Measurements from ENCODE around the gene GARIN5B.
"Not testable (repeated sequence)": the region's sequence is repeated elsewhere in the genome, so short reads cannot be mapped to it uniquely, and the experiment has no call there.

GARIN5B gene

DNA sequence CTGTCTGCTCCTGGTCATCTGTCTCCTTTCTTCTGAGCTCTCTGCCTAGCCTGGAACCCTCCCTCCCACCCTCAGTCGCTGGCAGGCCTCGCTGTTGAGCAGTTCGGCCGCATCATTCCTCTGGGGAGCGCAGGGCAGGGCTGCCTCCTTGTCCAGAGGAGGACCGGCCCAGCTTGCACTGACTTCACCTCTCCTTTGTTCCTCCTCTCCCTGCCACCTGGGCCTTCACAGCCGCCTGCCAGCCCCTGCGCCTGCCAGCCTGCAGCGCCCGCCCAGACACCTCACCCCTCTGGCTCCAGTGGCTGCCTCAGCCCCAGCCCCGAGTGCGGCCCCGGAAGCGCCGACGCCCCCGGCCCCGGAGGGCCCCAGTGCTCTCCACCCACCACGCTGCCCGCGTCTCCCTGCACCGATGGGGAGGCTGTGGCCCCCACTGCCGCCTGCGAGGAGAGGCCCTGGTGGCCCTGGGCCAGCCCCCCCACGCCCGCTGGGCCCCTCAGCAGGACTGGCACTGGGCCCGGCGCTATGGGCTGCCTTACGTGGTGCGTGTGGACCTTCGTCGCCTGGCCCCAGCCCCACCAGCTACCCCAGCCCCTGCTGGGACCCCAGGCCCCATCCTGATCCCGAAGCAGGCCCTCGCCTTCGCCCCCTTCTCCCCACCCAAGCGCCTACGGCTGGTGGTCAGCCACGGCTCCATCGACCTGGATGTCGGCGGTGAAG lies 16.2 kb downstream of the GARIN5B start:
- no peak for DNase-seq

DNA sequence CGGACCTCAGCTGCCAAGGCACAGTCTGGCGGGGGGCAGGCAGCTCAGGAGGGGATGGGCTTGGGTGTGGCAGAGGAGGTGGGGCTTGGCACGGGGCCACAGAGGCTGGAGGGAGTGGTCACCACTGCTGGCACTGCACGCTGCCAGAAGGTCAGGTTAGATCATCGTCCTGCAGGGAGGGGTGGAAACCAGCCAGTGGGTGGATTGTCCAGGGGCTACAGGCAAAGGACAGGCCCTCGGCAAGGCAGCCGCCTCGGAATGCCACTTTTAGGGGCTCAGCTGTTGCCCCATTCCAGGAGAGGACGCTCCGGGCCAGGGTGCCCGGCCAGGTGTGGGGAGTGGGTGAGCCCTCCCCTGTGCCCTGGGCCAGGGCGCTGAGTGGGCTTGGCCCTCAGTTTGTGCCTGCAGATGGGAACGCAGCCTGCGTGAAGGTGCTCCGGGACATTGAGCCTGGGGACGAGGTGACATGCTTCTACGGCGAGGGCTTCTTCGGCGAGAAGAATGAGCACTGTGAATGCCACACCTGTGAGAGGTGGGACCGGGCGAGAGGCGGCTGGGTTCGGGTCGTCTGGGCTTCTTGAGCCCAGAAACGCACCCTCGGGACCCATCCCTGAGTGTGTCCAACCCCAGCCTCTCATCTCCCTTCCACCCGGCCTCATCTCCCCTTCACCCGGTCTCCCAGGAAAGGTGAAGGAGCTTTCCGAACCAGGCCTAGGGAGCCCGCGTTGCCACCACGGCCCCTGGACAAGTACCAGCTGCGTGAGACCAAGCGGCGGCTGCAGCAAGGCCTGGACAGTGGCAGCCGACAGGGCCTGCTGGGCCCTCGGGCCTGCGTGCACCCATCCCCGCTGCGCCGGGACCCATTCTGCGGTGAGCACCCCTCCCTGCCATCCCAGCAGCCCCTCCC lies 17.0 kb downstream of the GARIN5B start:
- DNase-seq: no peak

DNA sequence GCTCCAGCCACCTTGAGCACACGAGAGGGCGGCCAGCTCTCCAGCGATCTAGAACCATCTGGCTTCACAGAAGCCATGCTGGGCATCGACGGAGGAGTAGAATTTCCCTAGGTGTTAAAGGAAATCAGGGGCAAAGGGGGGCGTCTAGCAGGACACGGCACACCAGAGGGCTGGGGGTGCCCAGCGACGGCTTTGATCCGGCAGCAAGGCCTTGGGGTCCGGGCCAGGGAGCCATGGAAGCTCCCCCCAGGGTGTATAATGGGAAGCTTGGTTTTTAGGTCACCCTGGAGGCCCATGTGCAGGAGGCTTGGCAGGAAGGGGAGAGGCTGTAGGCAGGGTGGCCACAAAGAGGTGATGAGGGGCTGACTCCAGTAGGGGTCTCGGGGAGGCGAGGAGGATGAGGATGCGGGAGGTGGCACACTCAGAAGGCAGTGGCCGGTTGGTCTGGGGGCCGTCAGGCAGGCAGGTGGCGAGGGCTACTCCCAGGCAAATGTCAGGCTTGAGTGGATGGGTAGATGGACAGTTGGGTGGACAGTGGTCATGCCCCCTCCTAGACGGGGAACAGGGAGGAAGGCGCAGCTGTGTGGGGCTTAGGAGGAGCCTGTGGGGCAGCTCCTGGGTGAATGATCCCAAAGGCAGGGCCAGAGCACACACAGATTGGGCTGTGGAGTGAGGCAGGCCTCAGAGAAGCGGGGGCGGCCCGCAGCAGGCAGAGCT lies 17.8 kb downstream of the GARIN5B start:
- no peak for DNase-seq

DNA sequence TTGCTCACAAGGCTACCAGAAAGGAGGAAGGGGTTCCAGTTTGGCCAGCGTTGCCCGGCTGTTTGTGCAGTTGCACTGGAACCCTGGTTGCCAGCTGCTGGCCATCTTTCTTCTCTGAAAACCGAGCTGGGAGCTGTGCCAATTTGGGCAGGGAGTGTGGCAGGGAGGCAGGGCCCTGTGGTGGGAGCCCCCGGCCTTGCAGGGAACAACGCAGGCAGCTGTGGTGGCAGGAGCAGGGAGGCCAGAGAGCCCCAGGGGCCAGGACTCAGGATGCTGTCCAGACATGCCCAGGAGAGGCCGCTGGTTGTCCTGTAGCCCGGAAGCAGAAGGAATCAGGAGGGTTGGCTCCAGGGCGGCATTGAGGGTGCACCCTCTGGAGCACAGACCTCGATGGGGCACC lies 18.6 kb downstream of the GARIN5B start:
- no peak for DNase-seq

DNA sequence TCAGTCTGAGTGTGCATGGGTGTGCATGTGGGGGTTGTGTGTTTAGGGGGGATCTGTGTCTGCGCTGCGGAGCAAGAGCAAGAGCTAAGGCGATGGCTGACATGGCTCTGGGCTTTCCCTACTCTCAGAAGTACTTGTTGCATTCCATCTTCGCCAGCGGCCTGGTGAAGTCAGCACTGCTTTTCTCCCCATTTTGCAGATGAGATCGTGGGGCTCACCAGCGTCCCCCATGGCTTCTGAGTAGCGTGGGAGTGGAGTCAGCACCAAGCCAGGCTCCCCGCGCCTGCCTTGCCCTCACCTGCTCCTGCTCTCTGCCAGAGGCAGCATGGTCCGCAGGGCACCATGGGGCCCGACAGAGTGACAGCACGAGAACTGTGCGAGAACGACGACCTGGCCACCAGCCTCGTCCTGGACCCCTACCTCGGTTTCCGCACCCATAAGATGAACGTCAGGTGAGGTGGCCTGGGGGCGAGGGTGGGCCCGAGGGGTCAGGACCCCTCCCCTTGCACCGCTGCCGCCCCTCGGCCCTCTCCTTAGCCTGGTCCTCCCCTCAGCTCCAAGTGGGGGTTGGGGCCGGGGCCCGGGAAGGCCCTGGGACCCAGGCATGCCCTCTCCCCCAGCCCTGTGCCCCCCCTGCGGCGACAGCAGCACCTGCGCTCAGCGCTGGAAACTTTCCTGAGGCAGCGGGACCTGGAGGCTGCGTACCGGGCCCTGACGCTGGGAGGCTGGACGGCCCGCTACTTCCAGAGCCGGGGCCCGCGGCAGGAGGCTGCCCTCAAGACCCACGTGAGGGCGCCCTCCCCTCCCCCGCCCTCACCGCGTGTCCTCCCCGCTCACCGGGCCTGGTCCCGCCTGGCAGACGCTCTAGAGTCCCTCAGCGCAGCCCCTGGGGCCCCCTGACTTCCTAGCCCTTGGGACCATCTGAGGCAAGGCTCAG lies 21.2 kb downstream of the GARIN5B start:
- DNase-seq: no peak

DNA sequence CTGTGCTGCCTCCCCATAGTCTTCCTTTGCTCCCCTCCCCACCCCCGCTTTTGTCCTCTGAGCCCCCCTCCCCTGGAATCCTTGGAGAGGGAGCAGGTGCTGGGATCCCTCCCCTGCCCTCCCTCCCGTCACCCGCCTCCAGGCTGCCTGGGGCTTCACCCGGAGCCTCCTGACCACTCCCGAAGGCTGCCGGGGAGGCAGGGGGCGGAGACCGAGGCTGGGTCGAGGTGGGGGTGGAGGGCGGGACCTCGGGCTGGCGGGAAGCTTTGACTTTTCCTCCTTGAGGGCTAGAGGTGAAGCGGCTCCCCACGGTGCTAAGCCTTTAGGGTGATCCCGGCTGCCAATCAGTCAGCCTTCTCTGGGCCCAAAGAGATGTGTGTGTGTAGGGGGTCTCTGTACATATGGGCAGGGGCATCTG lies 21.9 kb downstream of the GARIN5B start:
- no peak for DNase-seq

DNA sequence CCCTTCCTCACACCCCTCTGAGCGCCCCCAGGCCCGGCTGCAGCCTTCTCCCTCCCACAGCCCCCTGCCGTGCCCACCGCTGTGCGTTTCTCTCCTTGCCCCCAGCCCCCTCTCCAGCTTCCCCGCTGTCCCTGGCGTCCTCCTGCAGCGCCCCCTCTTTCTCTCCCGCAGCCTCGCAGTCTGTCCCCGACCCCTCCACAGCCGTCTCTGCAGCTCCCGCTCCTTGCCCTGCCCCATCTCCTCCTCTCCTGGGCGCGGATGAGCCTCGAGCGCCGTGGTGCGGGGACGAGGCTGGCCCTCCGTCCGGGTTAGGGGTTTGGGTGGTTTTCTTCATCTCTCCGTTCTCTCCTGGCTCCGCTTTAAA lies 22.3 kb downstream of the GARIN5B start:
- no peak for DNase-seq

DNA sequence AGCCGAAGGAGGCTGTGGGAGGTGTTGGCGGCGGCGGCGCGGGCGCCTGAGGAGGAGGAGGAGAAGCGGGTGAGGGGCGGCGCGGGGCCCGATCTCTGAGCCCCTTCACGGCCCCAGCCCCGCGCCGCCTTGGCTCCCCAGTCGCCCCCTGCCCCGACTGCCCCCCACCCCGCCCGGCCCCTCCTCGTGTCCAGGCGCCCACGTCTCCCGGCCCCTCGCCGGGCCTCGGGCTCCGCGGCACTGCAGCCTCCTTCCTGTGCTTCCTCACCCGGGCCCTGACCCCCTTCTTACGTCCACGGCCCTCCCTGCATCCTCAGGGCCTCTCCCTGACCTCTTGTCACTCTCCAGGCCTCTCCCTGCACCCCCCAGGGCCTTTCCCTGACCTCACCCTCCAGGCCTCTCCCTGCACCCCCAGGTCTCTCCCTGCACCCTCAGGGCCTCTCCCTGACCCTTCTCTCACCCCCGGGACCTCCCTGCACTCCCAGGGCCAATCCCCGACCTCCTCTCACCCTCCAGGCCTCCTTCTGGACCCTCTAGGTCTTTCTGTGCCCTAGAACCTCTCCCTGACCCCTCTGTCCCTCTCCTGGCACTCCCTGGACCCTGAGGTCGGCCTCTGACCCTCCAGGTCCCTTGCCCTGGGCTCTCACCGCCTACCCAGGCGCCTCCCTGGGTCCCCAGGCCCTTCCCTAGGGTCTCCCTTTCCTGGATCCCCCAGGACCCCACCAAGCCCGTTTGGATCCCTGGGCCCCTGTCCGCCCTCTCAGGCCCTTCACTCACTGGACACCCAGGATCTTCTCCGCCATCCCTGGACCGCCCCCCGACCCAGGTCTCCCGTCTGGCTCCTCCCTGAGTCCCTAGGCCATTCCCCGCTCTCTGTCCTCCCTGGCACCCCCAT lies 22.9 kb downstream of the GARIN5B start:
- DNase-seq: no peak

DNA sequence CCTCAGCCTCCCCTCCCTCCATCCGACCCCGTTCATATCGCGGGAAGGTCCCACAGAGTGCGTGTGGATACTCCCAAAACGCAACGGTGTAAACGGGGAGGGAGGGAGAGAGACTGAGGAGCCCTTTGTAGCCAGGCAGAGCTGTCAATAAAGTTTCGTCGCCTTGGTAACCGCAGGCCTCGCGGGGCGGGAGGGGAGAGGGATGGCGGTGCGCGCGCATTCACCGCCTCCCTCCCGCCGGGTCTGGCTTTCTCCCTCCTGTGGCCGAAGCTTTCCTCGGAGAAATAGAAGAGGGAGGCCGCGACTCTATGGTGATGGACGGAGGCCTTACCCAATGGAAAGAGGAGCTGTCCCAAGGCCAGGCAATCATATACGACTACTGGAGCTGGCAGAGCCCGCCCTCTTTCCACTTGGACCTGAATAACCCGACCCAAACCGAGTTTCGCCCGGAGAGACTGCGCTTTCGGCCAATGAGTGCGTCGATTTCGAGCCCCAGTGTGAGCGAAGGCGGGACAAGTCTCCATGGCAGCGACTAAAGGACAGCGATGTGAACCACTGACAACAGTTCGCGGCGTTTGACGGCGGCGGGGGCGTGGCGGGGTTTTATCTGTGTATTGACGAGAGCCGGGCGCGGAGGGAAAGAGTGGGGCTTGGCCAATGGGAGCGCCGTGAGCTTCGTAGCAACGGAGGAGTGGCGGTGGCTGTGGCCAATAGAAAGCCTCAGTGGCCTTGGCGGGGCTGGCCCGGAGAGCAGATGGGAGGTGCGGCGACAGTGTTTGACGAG lies 23.8 kb downstream of the GARIN5B start, which contains the start of gene KMT5C:
TSS of gene KMT5C (plus strand) at position 772 of the 784 bp plus-strand sequence. CDS start 2,061 bp downstream, outside the sequence.
- peak; percentile 99 for DNase-seq

DNA sequence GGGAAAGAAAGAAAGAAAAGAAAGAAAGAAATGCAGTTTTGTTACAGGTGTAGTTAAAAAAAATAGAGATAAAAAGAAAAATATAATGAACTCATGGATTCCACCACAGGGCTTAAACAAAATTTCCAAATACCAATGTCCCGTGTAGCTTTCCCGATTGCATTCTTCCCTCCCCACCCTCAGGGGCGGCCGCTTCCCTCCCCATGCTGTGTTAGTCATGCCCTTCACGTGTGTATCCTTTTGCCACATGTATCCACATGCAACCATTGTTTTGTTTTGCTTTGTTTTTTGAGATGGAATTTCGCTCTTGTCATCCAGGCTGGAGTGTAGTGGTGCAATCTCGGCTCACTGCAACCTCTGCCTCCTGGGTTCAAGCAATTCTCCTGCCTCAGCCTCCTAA lies 27.0 kb downstream of the GARIN5B start:
- DNase-seq: no peak

DNA sequence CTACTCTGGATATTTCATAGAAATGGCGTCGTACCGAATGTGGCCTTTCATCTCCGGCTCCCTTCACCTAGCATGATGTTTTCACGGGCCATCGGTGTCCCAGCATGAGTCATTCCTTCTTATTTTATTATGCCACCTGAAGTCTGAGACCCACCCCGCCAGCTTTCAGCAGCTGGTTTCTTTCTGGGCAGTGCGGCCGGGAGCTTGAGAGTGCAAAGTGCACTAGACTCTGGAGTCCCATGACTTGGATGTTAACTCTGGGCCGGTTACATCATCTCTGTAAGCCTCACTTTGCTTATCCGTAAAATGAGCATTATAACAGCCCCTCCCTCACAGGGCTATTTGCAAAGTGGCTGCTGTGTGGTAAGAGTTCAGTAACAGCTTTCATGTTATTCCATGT lies 29.2 kb downstream of the GARIN5B start:
- DNase-seq: no peak

DNA sequence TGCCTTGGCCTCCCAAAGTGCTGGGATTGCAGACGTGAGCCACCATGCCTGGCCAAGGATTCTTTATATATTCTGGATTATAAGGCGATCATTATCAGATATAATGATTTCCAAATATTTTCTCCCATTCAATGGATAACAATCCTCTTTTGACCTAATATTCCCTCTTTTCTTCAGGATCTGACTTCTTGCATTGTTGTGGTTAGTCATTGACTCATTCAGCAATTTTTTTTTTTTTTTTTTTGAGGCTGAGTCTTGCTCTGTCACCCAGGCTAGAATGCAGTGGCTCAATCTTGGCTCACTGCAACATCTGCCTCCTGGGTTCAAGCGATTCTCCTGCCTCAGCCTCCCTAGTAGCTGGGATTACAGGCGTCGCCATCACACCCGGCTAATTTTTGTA lies 33.3 kb downstream of the GARIN5B start:
- not testable (repeated sequence) for DNase-seq

DNA sequence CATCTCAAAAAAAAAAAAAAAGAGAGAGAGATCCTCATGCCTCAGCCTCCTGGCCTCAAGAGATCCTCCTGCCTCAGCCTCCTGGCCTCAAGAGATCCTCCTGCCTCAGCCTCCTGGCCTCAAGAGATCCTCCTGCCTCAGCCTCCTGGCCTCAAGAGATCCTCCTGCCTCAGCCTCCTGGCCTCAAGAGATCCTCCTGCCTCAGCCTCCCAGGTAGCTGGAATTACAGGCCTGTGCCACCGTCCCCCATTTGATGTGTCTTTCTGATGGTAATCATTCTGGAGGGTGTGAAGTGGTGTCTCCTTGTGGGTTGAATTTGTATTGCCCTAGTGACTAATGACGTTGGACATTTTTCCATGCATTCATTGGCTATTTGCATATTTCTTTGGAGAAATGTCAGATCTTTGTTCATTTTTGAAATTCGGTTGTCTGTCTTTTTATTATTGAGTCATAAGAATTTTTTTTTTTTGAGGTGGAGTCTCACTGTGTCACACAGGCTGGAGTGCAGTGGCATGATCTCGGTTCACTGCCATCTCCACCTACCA lies 34.2 kb downstream of the GARIN5B start:
- DNase-seq: not testable (repeated sequence)

DNA sequence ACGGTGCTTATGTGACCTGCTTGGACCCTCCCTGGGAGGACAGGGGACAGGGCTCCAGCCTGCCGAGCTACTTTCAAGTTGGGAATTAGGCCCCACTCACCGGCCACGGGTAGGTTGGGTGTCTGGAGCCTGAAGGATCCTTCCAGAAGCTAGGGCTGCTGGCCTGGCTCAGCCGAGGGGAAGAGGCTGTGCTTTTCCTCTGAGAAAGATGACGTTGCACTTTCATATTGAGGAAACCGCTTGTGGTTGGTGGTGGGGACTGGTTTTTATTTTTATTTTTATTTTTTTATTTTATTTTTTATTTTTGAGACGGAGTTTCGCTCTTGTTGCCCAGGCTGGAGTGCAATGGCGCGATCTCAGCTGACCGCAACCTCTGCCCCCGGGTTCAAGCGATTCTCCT lies 37.9 kb downstream of the GARIN5B start, which contains the start of gene TMEM150B:
TSS of gene TMEM150B (minus strand) at position 170 of the 400 bp plus-strand sequence. CDS start 4,305 bp downstream, outside the sequence.
- no peak for DNase-seq

DNA sequence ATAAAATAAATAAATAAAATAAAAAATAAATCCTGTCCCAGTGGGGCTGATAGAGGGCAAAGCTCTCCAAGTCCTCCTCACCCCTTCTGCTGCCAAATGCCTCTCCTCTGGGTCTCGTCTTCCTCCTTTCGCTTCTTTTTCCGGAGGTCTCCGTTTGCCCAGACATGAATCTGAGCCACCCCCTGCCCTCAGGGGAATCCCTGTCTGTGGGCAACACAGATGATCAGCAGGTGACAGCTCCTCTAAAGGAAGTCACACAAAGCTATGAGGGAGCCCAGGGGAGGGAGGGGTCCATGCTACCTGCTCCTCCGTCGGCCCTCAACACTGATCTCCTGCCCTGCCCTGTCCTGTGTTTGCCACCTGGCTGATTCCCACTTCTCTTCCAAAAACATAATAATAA lies 38.4 kb downstream of the GARIN5B start:
- no peak for DNase-seq

DNA sequence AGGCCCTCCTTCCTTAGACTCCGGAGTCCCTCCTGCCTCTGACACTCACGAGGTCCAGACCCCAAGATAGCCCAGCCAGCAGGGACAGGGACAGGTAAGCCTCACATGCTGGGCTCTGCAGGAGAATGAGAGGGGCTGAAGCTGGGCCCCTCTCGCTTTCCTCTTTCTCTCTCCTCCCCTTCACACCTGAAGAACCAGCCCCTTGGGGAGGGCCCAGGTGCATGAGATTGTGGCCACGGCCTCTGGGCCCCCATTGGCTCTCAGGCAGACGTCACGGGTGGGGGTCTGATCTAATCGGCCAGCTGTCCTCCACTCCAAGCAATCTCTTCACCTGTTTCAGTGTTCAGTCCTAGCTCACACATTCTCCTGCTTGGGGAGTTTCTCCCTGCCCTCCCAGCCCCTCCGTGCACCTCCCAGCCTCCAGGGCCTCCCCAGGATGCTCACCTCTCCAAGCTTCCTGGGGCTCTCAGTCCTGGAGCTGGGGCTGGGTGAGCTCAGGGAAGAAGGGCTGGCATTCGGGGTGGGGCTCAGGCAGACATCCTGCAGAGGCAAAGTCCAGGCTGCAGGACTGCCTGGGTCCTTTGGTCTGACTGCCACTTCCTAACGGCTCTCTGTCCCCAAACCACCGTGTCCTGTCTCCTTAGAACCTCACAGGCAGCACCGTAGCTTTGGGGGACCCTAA lies 40.7 kb downstream of the GARIN5B start:
- DNase-seq: no peak

DNA sequence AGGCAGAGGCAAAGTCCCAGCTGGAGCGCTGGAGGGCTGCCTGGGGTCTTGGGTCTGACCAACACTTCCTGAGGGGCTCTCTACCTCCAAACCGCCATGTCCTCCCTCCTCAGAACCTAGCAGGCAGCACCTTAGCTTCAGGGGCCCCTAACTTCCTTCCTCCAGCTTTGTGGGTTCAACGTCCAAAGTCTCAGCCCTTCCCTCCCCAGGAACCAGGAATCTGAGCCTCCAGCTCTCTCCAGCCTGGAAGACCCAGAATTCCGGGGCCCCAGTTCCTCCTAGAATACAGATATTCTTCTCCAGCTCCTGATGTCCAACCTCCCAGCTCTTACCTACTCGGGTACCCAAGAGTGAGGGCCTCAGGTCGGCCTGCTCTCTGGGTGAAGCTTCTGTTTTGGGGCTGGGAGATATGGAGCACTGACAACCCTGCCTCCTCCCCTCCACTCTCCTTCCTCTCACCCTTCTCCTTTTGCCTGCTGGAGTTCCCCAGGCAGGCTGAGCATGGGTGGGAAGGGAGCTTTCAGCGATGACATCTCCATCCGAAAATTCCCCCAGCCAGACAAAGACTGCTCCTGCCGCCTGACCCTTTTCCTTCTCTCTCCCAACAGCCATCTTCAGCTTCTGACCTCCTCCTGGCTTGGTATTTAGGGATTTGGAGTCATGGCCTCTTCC lies 41.5 kb downstream of the GARIN5B start:
- no peak for DNase-seq

DNA sequence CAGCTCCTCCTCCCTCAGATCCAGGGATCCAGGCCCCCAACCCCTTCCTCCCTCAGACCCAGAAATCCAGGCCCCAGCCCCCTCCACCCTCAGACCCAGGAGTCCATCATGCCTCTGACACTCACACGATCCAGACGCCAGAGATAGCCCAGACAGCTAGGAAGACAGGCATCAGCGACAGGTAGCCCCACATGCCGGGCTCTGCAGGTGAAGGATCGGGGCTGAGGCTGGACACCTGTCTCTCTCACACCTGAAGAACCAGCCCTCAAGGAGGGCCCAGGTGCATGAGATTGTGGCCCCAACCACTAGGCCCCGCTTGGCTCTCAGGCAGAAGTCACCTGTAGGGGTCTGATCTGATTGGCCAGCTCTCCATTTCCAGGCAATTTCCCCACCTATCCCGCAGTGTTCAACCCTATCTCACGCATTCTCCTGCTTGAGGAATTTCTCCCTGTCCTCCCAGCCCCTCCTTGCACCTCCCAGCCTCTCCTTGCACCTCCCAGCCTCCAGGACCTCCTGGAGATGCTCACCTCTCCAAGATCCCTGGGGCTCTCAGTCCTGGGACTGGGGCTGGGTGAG lies 42.1 kb downstream of the GARIN5B start:
- no peak for DNase-seq

Measured in NCI-H2029 treated with DMSO at 0.1 percent for 48 hours (cell line).